Medulla oblongata (tissue), 1 donor: ENCODE results near the gene CACNG7.
"Not testable (repeated sequence)": the region's sequence is repeated elsewhere in the genome, so short reads cannot be mapped to it uniquely, and the experiment has no call there.

Source experiments
- DNase-seq: peaks from one replicate; pipeline ENCODE4 v3.0.0-alpha.2; 2015; ENCODE audit errors: extremely low spot score

Gene CACNG7

GRCh38 chr19:53908935-53909415 lies at the start of gene CACNG7:
TSS of gene CACNG7 (plus strand) at chr19:53909278. CDS start at chr19:53912832, 3,554 bp downstream.
- peak; percentile 63 for DNase-seq

- DNase-seq: peak; percentile 88
These were observed 44.7 kb upstream of the CACNG7 start for GRCh38 chr19:53864308-53864836.

- DNase-seq: peak; percentile 44
These were observed 43.6 kb upstream of the CACNG7 start for GRCh38 chr19:53865523-53865917.

- DNase-seq: peak; percentile 77
These were observed 42.9 kb upstream of the CACNG7 start for GRCh38 chr19:53865918-53866864.

GRCh38 chr19:53866865-53867224 lies 42.2 kb upstream of the CACNG7 start:
- DNase-seq: no peak

- DNase-seq: peak; percentile 99
These were observed 41.6 kb upstream of the CACNG7 start, which contains the start of gene MYADM for GRCh38 chr19:53867225-53868090. TSS of gene MYADM (plus strand) at chr19:53867883. CDS start at chr19:53873530, 5,647 bp downstream.

GRCh38 chr19:53868091-53868891 lies 40.8 kb upstream of the CACNG7 start:
- peak; percentile 35 for DNase-seq

GRCh38 chr19:53868892-53869804 lies 39.9 kb upstream of the CACNG7 start:
- DNase-seq: peak; percentile 62

GRCh38 chr19:53869805-53870484 lies 39.1 kb upstream of the CACNG7 start:
- DNase-seq: not testable (repeated sequence)

- peak; percentile 57 for DNase-seq
These were observed 38.6 kb upstream of the CACNG7 start for GRCh38 chr19:53870485-53870844.

GRCh38 chr19:53871454-53871853 lies 37.6 kb upstream of the CACNG7 start:
- peak; percentile 63 for DNase-seq

- no peak for DNase-seq
These were observed 36.3 kb upstream of the CACNG7 start for GRCh38 chr19:53872762-53873161.

GRCh38 chr19:53873773-53874605 lies 35.1 kb upstream of the CACNG7 start:
- DNase-seq: no peak

- DNase-seq: no peak
These were observed 34.5 kb upstream of the CACNG7 start for GRCh38 chr19:53874606-53874990.

GRCh38 chr19:53875602-53876325 lies 33.3 kb upstream of the CACNG7 start:
- DNase-seq: no peak

GRCh38 chr19:53876651-53877224 lies 32.3 kb upstream of the CACNG7 start:
- DNase-seq: no peak

GRCh38 chr19:53877361-53877766 lies 31.7 kb upstream of the CACNG7 start:
- DNase-seq: no peak

- no peak for DNase-seq
These were observed 30.3 kb upstream of the CACNG7 start for GRCh38 chr19:53878776-53879139.
